ENCODE measurements around the gene ISL2. TPM values are rescaled to one million over a fixed set of nuclear protein-coding genes. Genes with fewer than 3 reads are reported as not detected.

ISL2 gene
- total and polyA plus RNA-seq, 9 donors, result 0.04 to 0.19 TPM; not detected in 7

GRCh38 chr15:76327191-76328105, 9.1 kb upstream of the ISL2 start:
- Histone ChIP-seq H3K27ac (ENCODE audit: low read length) (no peak overlapping the region), H3K27me3 (ENCODE audit: control insufficient read depth, insufficient read depth, low read length) (peaks cover 59% of the 10 kb centered on the region), H3K4me3 (ENCODE audit: low read length) (no peak overlapping the region), H3K9me3 (replicated peaks; ENCODE audit: control insufficient read depth, low read depth, low read length) (no peaks in the 10 kb centered on the region), H3K36me3 (ENCODE audit: control insufficient read depth, insufficient read depth, low read length) (no peaks in the 10 kb centered on the region), H3K4me1 (ENCODE audit: control insufficient read depth, insufficient read depth, low read length) (no peaks in the 10 kb centered on the region)
- DNase-seq, result no peak
- WGBS (ENCODE audit: insufficient coverage), result 69% methylated on average over 5 of the region's 8 CpGs

- Histone ChIP-seq H3K4me1 (ENCODE audit: control insufficient read depth, insufficient read depth, low read length) (no peaks in the 10 kb centered on the region), H3K27ac (ENCODE audit: low read length) (no peak overlapping the region), H3K36me3 (ENCODE audit: control insufficient read depth, insufficient read depth, low read length) (no peaks in the 10 kb centered on the region), H3K4me3 (ENCODE audit: low read length) (no peak overlapping the region), H3K9me3 (replicated peaks; ENCODE audit: control insufficient read depth, low read depth, low read length) (no peaks in the 10 kb centered on the region), H3K27me3 (ENCODE audit: control insufficient read depth, insufficient read depth, low read length) (peaks cover 60% of the 10 kb centered on the region)
- DNase-seq, result no peak
- 75% methylated on average over 2 of the region's 8 CpGs for WGBS (ENCODE audit: insufficient coverage)
Measured at GRCh38 chr15:76328106-76328696, 8.4 kb upstream of the ISL2 start.

DNA sequence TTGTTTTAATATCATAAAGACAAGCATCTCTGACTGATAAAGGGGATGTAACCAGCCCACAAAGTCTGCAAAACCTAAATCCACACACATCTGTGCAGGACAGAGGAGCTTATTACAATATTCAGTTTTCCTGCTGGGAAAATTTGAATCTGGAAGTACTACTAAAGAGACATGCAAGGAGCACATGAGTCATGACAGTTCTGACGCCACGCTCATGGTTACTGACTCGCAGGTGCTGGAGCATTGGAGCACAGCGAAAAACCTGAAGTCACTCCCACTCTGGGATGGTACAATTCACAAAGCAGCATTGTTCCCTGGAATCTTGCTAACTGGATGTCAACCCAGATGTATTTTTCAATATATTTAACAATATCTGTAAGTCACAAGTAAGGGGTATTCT, 7.6 kb upstream of the ISL2 start:
- no peaks in the 10 kb centered on the region for H3K9me3 ChIP-seq (replicated peaks; ENCODE audit: control insufficient read depth, low read depth, low read length)
- no peaks in the 10 kb centered on the region for H3K4me1 ChIP-seq (ENCODE audit: control insufficient read depth, insufficient read depth, low read length)
- H3K27ac ChIP-seq (ENCODE audit: low read length), result no peak overlapping the region
- H3K4me3 ChIP-seq (ENCODE audit: low read length), result no peak overlapping the region
- DNase-seq, result no peak
- 67% methylated on average over 3 of the region's 4 CpGs for WGBS (ENCODE audit: insufficient coverage)
- peaks cover 63% of the 10 kb centered on the region for H3K27me3 ChIP-seq (ENCODE audit: control insufficient read depth, insufficient read depth, low read length)
- H3K36me3 ChIP-seq (ENCODE audit: control insufficient read depth, insufficient read depth, low read length), result no peaks in the 10 kb centered on the region

GRCh38 chr15:76330080-76330680, 6.4 kb upstream of the ISL2 start:
- Histone ChIP-seq H3K27ac (ENCODE audit: low read length) (no peak overlapping the region), H3K4me1 (ENCODE audit: control insufficient read depth, insufficient read depth, low read length) (peaks cover 4% of the 10 kb centered on the region), H3K36me3 (ENCODE audit: control insufficient read depth, insufficient read depth, low read length) (no peaks in the 10 kb centered on the region), H3K4me3 (ENCODE audit: low read length) (no peak overlapping the region), H3K27me3 (ENCODE audit: control insufficient read depth, insufficient read depth, low read length) (peaks cover 68% of the 10 kb centered on the region), H3K9me3 (replicated peaks; ENCODE audit: control insufficient read depth, low read depth, low read length) (no peaks in the 10 kb centered on the region)
- no peak for DNase-seq
- WGBS (ENCODE audit: insufficient coverage), result 63% methylated on average over 3 of the region's 7 CpGs

- H3K36me3 ChIP-seq (ENCODE audit: control insufficient read depth, insufficient read depth, low read length), result no peaks in the 10 kb centered on the region
- H3K27me3 ChIP-seq (ENCODE audit: control insufficient read depth, insufficient read depth, low read length), result peaks cover 78% of the 10 kb centered on the region
- H3K4me1 ChIP-seq (ENCODE audit: control insufficient read depth, insufficient read depth, low read length), result peaks cover 28% of the 10 kb centered on the region
- no peak overlapping the region for H3K4me3 ChIP-seq (ENCODE audit: low read length)
- H3K27ac ChIP-seq (ENCODE audit: low read length), result no peak overlapping the region
- 88% methylated on average over 1 of the region's 1 CpG for WGBS (ENCODE audit: insufficient coverage)
- DNase-seq, result no peak
- no peaks in the 10 kb centered on the region for H3K9me3 ChIP-seq (replicated peaks; ENCODE audit: control insufficient read depth, low read depth, low read length)
Measured at GRCh38 chr15:76332796-76333195, 3.8 kb upstream of the ISL2 start.

DNA sequence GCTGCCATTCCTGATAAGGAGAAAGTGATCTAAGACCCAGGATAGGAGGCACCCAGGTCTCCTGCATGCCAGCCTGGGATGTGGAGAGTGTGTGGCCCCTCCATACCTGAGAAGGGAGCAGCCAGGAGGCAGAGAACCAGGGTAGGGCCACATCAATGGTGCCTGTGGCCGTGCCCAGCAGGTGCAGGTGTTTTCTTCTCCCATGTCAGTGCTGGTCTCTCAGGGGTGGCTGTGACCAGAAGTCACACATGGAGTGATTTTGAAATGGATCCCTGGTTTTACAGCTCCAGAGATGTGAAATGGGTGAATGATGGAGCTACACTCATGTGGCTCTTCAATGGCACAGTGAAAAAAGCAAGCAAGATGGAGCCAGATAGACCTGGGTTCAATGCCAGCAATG, 3.3 kb upstream of the ISL2 start:
- peaks cover 80% of the 10 kb centered on the region for H3K27me3 ChIP-seq (ENCODE audit: control insufficient read depth, insufficient read depth, low read length)
- no peaks in the 10 kb centered on the region for H3K9me3 ChIP-seq (replicated peaks; ENCODE audit: control insufficient read depth, low read depth, low read length)
- WGBS (ENCODE audit: insufficient coverage), result 82% methylated on average over 1 of the region's 1 CpG
- H3K4me1 ChIP-seq (ENCODE audit: control insufficient read depth, insufficient read depth, low read length), result peaks cover 32% of the 10 kb centered on the region
- no peak overlapping the region for H3K4me3 ChIP-seq (ENCODE audit: low read length)
- no peaks in the 10 kb centered on the region for H3K36me3 ChIP-seq (ENCODE audit: control insufficient read depth, insufficient read depth, low read length)
- no peak for DNase-seq
- H3K27ac ChIP-seq (ENCODE audit: low read length), result no peak overlapping the region

- DNase-seq, result no peak
- H3K27me3 ChIP-seq (ENCODE audit: control insufficient read depth, insufficient read depth, low read length), result peaks cover 86% of the 10 kb centered on the region
- H3K36me3 ChIP-seq (ENCODE audit: control insufficient read depth, insufficient read depth, low read length), result no peaks in the 10 kb centered on the region
- WGBS (ENCODE audit: insufficient coverage), result 30% methylated on average over 6 of the region's 9 CpGs
- H3K4me3 ChIP-seq (ENCODE audit: low read length), result no peak overlapping the region
- no peak overlapping the region for H3K27ac ChIP-seq (ENCODE audit: low read length)
- peaks cover 34% of the 10 kb centered on the region for H3K4me1 ChIP-seq (ENCODE audit: control insufficient read depth, insufficient read depth, low read length)
- no peaks in the 10 kb centered on the region for H3K9me3 ChIP-seq (replicated peaks; ENCODE audit: control insufficient read depth, low read depth, low read length)
Measured at GRCh38 chr15:76333720-76334437, 2.7 kb upstream of the ISL2 start.

DNA sequence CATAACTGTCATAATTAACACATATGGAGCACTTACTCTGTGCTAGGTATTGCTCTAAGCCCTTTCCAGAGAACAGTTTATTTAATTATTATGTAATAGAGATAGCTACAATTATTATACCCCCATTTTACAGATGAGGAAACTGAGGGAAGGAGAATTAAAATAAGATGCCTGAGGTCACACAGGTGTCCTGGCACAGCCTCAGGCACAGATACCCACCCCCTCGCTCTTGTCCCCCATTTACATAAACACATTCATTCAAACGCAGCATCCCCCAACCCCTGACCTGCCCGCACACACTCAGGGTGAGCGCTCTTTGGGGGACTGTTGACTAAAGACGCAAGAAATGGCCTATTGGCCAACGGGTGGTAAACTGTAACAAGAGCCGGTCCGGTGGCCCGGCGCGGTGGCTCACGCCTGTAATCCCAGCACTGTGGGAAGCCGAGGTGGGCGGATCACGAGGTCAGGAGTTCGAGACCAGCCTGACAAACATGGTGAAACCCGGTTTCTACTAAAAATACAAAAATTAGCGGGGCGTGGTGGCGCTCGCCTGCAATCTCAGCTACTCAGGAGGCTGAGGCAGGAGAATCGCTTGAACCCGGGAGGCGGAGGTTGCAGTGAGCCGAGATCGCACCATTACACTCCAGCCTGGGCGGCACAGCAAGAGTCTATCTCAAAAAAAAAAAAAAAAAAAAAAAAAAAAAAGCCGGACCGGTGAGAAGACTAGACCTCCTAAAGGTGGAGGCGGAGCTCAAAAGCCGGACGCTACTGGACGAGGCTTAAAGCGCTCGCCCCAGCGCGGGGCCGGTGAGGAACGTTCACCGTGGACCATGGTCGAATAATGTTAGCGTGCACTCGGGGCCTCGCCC, 1.9 kb upstream of the ISL2 start:
- Histone ChIP-seq H3K27me3 (ENCODE audit: control insufficient read depth, insufficient read depth, low read length) (peaks cover 86% of the 10 kb centered on the region), H3K4me3 (ENCODE audit: low read length) (no peak overlapping the region), H3K36me3 (ENCODE audit: control insufficient read depth, insufficient read depth, low read length) (no peaks in the 10 kb centered on the region), H3K27ac (ENCODE audit: low read length) (no peak overlapping the region), H3K4me1 (ENCODE audit: control insufficient read depth, insufficient read depth, low read length) (peaks cover 37% of the 10 kb centered on the region), H3K9me3 (replicated peaks; ENCODE audit: control insufficient read depth, low read depth, low read length) (no peaks in the 10 kb centered on the region)
- no peak for DNase-seq
- 8% methylated on average over 32 of the region's 44 CpGs for WGBS (ENCODE audit: insufficient coverage)
